BE2C (cell line): ENCODE data around the gene OPCML.

Experiments
- DNase-seq: peaks from one replicate; pipeline ENCODE4 v3.0.0-alpha.2; 2020
- H3K27me3 ChIP-seq: fragments of 250-450 bp; sonication (Bioruptor Pico); 2 replicates; pipeline ENCODE4 v1.5.1; 2020; ENCODE audit warnings: mild to moderate bottlenecking
- H3K36me3 ChIP-seq: fragments of 250-450 bp; sonication (Bioruptor Pico); 2 replicates; pipeline ENCODE4 v1.5.1; 2020; ENCODE audit warnings: mild to moderate bottlenecking
- H3K4me1 ChIP-seq: fragments of 250-450 bp; sonication (Bioruptor Pico); 2 replicates; pipeline ENCODE4 v1.5.1; 2020
- H3K4me3 ChIP-seq: 2 replicates; pipeline ENCODE4 v1.5.1; 2011; ENCODE audit warnings: low read depth, low read length
- H3K9me3 ChIP-seq: fragments of 250-450 bp; sonication (Bioruptor Pico); 2 replicates; pipeline ENCODE4 v1.5.1; 2020
- CTCF ChIP-seq: IDR thresholded peaks from 2 replicates; pipeline ENCODE4 v1.5.1; 2012; ENCODE audit warnings: mild to moderate bottlenecking, low read depth, low read length

OPCML gene

DNA sequence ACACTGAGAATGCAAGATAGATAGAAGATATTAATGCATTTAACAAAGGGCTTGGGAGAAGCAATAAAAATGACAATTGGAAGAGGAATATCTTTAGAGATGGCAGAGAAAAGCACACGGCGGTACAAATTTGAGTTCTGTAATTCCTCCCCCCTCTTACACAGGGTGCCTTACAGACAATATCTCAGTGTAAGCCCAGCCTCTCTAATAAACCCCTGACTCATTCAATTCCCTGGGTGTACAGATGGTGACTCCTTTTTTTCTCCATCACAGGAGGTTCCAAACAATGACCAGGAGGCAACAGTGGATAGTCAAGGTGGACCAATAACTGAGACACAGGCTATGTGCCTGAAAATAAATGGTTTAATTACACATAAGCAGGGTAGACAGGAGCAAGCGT is 598.6 kb downstream of the OPCML start:
- H3K27me3 ChIP-seq: no peaks in the 10 kb centered on the region
- no peaks in the 10 kb centered on the region for H3K9me3 ChIP-seq
- DNase-seq: no peak
- no peak overlapping the region for H3K4me3 ChIP-seq
- TF ChIP-seq CTCF: no peak
- no peaks in the 10 kb centered on the region for H3K36me3 ChIP-seq
- no peaks in the 10 kb centered on the region for H3K4me1 ChIP-seq

DNA sequence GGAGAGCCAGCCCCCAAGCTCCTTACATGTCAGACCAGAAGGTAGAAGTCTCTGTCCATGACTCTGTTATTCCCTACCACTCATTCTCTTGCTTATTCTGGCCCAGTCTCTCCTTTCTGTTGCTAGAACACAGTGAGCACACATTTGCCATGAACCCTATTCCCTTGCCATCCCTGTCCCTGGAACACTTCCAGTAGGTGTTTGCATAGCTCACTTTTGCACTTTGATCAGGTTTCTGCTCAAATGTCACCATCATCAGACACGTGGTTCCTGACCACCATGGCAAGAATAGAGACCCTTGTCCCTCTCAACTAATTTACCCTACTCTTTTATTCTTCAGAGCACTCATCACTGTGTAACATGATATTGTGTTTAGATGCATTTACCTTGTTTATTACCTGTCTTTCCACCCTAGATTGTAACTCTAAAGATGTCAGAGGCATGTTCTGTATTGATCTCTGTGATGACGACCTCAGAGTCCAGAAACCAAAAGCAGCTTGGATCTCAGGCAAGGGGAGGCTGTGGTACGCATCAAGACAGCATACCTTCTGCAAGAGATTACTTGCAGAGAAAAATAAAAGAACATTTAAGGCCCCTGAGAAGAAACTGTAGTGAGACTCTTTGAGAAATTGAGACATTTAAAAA is 606.4 kb downstream of the OPCML start:
- Histone ChIP-seq H3K36me3 (no peaks in the 10 kb centered on the region), H3K9me3 (peaks cover 5% of the 10 kb centered on the region), H3K27me3 (no peaks in the 10 kb centered on the region), H3K4me1 (no peaks in the 10 kb centered on the region), H3K4me3 (no peak overlapping the region)
- TF ChIP-seq CTCF: no peak
- no peak for DNase-seq

DNA sequence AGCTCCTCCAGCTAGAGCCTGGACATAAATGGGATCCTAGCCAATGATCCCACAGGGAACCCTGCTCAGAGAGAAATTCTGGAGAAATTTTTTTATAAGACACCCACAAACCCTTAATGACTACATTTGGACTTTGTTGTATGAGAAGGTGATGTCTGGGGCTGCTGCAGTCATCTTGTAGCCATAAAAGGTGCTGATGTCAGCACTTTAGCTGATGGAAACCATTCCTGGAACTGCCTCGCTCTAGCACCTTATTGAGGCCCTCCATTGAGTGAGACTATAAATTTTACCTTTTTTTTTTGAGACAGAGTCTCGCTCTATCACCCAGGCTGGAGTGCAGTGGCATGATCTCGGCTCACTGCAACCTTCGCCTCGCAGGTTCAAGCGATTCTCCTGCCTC is 610.7 kb downstream of the OPCML start:
- Histone ChIP-seq H3K36me3 (no peaks in the 10 kb centered on the region), H3K4me3 (no peak overlapping the region), H3K9me3 (peaks cover 5% of the 10 kb centered on the region), H3K27me3 (no peaks in the 10 kb centered on the region), H3K4me1 (no peaks in the 10 kb centered on the region)
- TF ChIP-seq CTCF: no peak
- DNase-seq: no peak

DNA sequence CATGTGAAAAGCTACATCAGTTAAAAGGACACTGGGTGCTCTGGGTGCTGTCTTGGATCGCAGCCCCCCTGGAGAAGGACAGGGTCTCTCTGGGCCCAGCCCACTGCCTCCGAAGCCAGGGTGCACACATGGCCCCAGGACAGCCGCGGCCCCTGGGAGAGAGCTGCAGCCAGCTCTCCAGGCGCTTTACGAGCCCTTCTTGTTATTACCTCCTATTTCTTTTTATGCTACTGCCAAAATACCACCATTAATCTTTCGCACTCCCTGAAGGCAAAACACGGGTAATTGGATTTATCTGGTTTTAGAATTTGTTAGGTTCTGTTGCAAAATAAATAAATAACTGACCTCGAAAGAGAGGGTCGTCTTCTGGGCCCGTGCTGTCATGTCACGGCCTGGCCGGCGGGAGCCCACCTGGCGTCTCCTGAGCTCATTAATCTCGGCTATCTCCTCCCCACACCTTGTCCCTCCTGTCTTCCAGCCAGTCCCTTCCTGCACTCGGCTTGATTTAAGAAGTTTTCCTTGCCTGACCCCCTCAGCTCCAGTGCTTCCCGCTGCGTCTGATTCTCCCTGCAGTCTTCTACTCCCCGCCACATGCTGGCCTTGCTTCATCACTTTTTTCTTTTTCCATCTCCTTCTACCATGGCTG is 611.7 kb downstream of the OPCML start:
- no peaks in the 10 kb centered on the region for H3K4me1 ChIP-seq

DNA sequence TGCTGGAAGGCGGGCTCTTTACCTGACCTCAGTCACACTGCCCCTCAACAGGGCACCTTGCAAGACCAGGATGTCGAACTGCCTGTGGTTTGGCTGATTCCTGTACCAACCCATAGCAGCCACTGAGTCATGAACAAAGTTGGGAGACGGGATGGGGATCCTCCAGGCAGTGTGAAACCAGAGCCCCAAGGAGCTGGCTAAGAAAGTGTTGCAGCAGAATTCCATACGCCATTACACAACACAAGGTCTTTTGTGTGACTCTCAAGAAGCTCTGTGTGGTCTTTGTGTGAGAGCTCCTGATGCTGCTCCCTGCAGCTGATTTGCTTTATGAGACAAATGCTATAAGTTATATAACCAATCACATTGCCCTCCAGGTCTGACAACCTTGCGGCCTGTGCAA is 617.7 kb downstream of the OPCML start:
- H3K4me3 ChIP-seq: no peak overlapping the region
- H3K9me3 ChIP-seq: no peaks in the 10 kb centered on the region; the same call in 1 of the 2 replicates
- no peak for DNase-seq
- no peaks in the 10 kb centered on the region for H3K36me3 ChIP-seq
- TF ChIP-seq CTCF: no peak
- no peaks in the 10 kb centered on the region for H3K27me3 ChIP-seq
- H3K4me1 ChIP-seq: no peaks in the 10 kb centered on the region

More for the DNA sequence above, 611.7 kb downstream of the OPCML start:
- H3K9me3 ChIP-seq: no peaks in the 10 kb centered on the region; the same call in 1 of the 2 replicates
- no peak for DNase-seq
- no peaks in the 10 kb centered on the region for H3K36me3 ChIP-seq
- TF ChIP-seq CTCF: no peak
- H3K4me3 ChIP-seq: no peak overlapping the region
- H3K27me3 ChIP-seq: no peaks in the 10 kb centered on the region

DNA sequence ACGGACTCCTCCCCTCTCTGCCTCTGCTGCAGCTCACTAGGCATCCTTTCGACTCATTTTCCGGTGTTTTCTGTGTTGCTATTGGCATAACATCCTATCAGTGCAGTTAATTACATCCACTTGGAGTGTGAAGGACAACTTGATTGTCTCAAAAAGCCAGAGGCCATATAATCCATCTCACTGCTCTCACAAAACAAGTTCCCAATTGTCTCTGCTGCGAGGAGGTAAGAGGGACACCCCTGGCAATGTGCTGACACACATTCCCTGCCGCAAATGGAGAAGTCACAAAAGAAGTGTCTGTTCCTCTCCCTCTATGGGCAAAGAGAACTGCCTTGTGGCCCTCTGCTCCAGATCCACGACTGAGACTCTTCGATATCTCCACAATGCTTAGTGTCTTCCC is 618.4 kb downstream of the OPCML start:
- TF ChIP-seq CTCF: no peak
- Histone ChIP-seq H3K4me3 (no peak overlapping the region), H3K27me3 (no peaks in the 10 kb centered on the region), H3K9me3 (no peaks in the 10 kb centered on the region; the same call in 1 of the 2 replicates), H3K4me1 (no peaks in the 10 kb centered on the region), H3K36me3 (no peaks in the 10 kb centered on the region)
- no peak for DNase-seq
